K562 (cell line): ENCODE results near the gene MRPS15. TPM values are rescaled to one million over a fixed set of nuclear protein-coding genes. Genes with fewer than 3 reads are reported as not detected.

Experiments
- ATAC-seq: fragments of 200-7000 bp; cut with Tn5 transposase; 3 replicates; pipeline ENCODE4 v1.9.1; 2020; ENCODE audit warnings: moderate library complexity
- BruUV-seq: library from RNA; stranded (reverse); fragments of 400-500 nt; replicated peaks from 2 replicates; lab custom pipeline; 2021; lab: Mats Ljungman, UMichigan
- CTCF ChIA-PET: fragments of 300-600 bp; formaldehyde crosslinking; extraction: SDS; loops from one replicate; lab custom pipeline; 2021; ENCODE audit warnings: low intra/inter-chr PET ratio; lab: Yijun Ruan, JAX
- POLR2A ChIA-PET: fragments of 300-600, 350-650 bp; sonication (Branson Sonifier 250); formaldehyde crosslinking; extraction: SDS; loops from one replicate; lab custom pipeline; 2021; ENCODE audit warnings: antibody characterized with exemption, inconsistent platforms; lab: Yijun Ruan, JAX
- DNase-seq, 4 experiments: peaks; one replicate each; pipeline versions ENCODE4 v3.0.0 to v3.0.0-alpha.2; 2011 to 2018; ENCODE audit warnings: low spot score in 3 of 4, mixed read lengths in 3 of 4; ENCODE audit errors: extremely low read depth in 1 of 4
- FAIRE-seq: peaks from 2 replicates; lab custom pipeline; 2011; peaks lifted over from hg19 to GRCh38; lab: Jason Lieb, UNC
- H2AFZ ChIP-seq: 2 replicates; pipeline ENCODE4 v1.6.0; 2011; ENCODE audit warnings: low read depth, low read length, control low read depth, inconsistent platforms
- H3K27ac ChIP-seq: fragments of 200-600 bp; 3 replicates; pipeline ENCODE4 v1.8.0; 2011; ENCODE audit warnings: low read depth, mild to moderate bottlenecking, control low read depth, inconsistent platforms, low read length, moderate library complexity, mixed read lengths; ENCODE audit errors: extremely low read depth
- H3K27me3 ChIP-seq, 2 experiments: fragments of 300-600 bp in 1 of 2; 2 replicates in 1 of 2; 3 replicates in 1 of 2; pipeline versions ENCODE4 v1.6.0 to v1.8.0; 2011; ENCODE audit warnings: inconsistent platforms in 2 of 2, low read length in 2 of 2, mild to moderate bottlenecking in 1 of 2, mixed read lengths in 1 of 2, moderate library complexity in 1 of 2; ENCODE audit not compliant: control insufficient read depth in 2 of 2, insufficient read depth in 2 of 2
- H3K36me3 ChIP-seq: fragments of 300-600 bp; 3 replicates; pipeline ENCODE4 v1.8.0; 2011; ENCODE audit warnings: mild to moderate bottlenecking, low read length, inconsistent platforms; ENCODE audit not compliant: control insufficient read depth, insufficient read depth
- H3K4me1 ChIP-seq, 2 experiments: fragments of 200-600 bp in 1 of 2; replicated peaks in 1 of 2; 2 replicates in 1 of 2; 3 replicates in 1 of 2; pipeline versions ENCODE4 v1.5.1 to v1.8.0; 2011; ENCODE audit warnings: inconsistent platforms in 2 of 2, low read length in 2 of 2, mild to moderate bottlenecking in 1 of 2, mixed read lengths in 1 of 2, moderate library complexity in 1 of 2; ENCODE audit not compliant: control insufficient read depth in 2 of 2, insufficient read depth in 2 of 2
- H3K4me2 ChIP-seq: 2 replicates; pipeline ENCODE4 v1.6.1; 2011; ENCODE audit warnings: low read length, control low read depth, inconsistent platforms, mixed read lengths; ENCODE audit not compliant: insufficient read depth
- H3K4me3 ChIP-seq: fragments of 200-600 bp; sonication (generic), shearing (Covaris generic); 2 replicates; pipeline ENCODE4 v1.5.1; 2016; ENCODE audit warnings: control low read depth, inconsistent platforms
- H3K79me2 ChIP-seq: fragments of 200-600 bp; 3 replicates; pipeline ENCODE4 v1.8.0; 2011; ENCODE audit warnings: low read length, inconsistent platforms; ENCODE audit not compliant: control insufficient read depth, insufficient read depth
- H3K9ac ChIP-seq, 2 experiments: 2 replicates each; pipeline versions ENCODE4 v1.6.0 to v1.6.1; 2011; ENCODE audit warnings: low read depth in 2 of 2, low read length in 2 of 2, control low read depth in 1 of 2, inconsistent platforms in 1 of 2, mild to moderate bottlenecking in 1 of 2, mixed read lengths in 1 of 2; ENCODE audit not compliant: insufficient read depth in 1 of 2
- H3K9me1 ChIP-seq: one replicate; pipeline ENCODE4 v1.6.0; 2011; ENCODE audit warnings: inconsistent platforms, mild to moderate bottlenecking, low read length, moderate library complexity; ENCODE audit not compliant: control insufficient read depth, insufficient read depth
- H3K9me3 ChIP-seq: replicated peaks from 2 replicates; pipeline ENCODE4 v1.5.1; 2011; ENCODE audit warnings: low read depth, low read length, inconsistent platforms; ENCODE audit not compliant: control insufficient read depth, insufficient read depth
- H4K20me1 ChIP-seq: replicated peaks from 2 replicates; pipeline ENCODE4 v1.6.1; 2011; ENCODE audit warnings: low read length, inconsistent platforms, mixed read lengths; ENCODE audit not compliant: control insufficient read depth, insufficient read depth
- DACH1 ChIP-seq: fragments of 450-650 bp; IDR thresholded peaks from 2 replicates; pipeline ENCODE4 v1.6.1; 2018; ENCODE audit not compliant: partially characterized antibody
- MIER1 ChIP-seq: fragments of 450-650 bp; IDR thresholded peaks from 2 replicates; pipeline ENCODE4 v1.6.1; 2016; ENCODE audit warnings: antibody characterized with exemption, mild to moderate bottlenecking, low read depth
- NR2C2 ChIP-seq, 2 experiments: fragments of 200-800 bp in 1 of 2; sonication (Bioruptor generic) in 1 of 2; sonication (generic) in 1 of 2; formaldehyde crosslinking in 1 of 2; IDR thresholded peaks; 2 replicates each; pipeline versions ENCODE4 v1.6.1 to v1.8.0; 2016 to 2022; ENCODE audit warnings: mild to moderate bottlenecking in 1 of 2, missing compliant biosample characterization in 1 of 2, missing genetic modification characterization in 1 of 2, missing genetic modification reagents in 1 of 2
- NRF1 ChIP-seq, 2 experiments: fragments of 450-650 bp; IDR thresholded peaks in 1 of 2; conservative IDR thresholded peaks in 1 of 2; 2 replicates each; pipeline ENCODE4 v1.6.1; 2014; ENCODE audit warnings: mild to moderate bottlenecking in 2 of 2
- RBM15 ChIP-seq: fragments of 200-400 bp; formaldehyde crosslinking; IDR thresholded peaks from 2 replicates; pipeline ENCODE4 v1.6.1; 2018; ENCODE audit warnings: mild to moderate bottlenecking, low read length, moderate library complexity; ENCODE audit not compliant: insufficient read depth
- ZNF23 ChIP-seq: fragments of 250-450 bp; sonication (Bioruptor Pico); IDR thresholded peaks from 2 replicates; pipeline ENCODE4 v1.4.0; 2020; ENCODE audit warnings: mild to moderate bottlenecking
- WGBS: fragments of 100-300 bp; shearing (Covaris generic); methylation state at CpG from one replicate; pipeline ENCODE4 v1.1.6; 2016; ENCODE audit warnings: low coverage, mixed read lengths; ENCODE audit not compliant: insufficient coverage; ENCODE audit errors: missing lambda C conversion rate; 5-methylcytosine and 5-hydroxymethylcytosine counted together
- in situ Hi-C: fragments of 300-500 bp; cut with MboI; formaldehyde crosslinking; loops from 4 replicates; pipeline ENCODE4 v1.15.0; 2018; ENCODE audit warnings: inconsistent platforms, mixed read lengths
- intact Hi-C: fragments of 100-400 bp; cut with micrococcal nuclease; formaldehyde crosslinking; loops from 2 replicates; pipeline ENCODE4 v1.14.2; 2022
- polyA plus RNA-seq, 8 experiments: library from polyadenylated mRNA; depleted of rRNA in 4 of 8; stranded (reverse) in 5 of 8; unstranded in 3 of 8; fragments of >200 nt; fragmentation: Nextera tagmentation in 2 of 8; fragmentation: Illumina TruSeq in 1 of 8; extraction: Ambion mirVana in 2 of 8; extraction: Trizol in 1 of 8; gene quantifications; 2 replicates each; pipeline versions ENCODE4 v1.2.1 to v1.2.3, GENCODE V29; 2011 to 2014; ENCODE audit warnings: inconsistent platforms in 1 of 8, missing spikeins in 1 of 8
- total RNA-seq, 7 experiments: library from RNA; depleted of rRNA in 6 of 7; stranded (reverse); fragments of >200 nt in 6 of 7; fragmentation: Illumina TruSeq in 2 of 7; extraction: Trizol in 2 of 7; gene quantifications; 2 replicates each; pipeline versions ENCODE4 v1.2.1 to v1.2.3, GENCODE V29; 2011 to 2021; ENCODE audit warnings: low replicate concordance in 1 of 7
- TF ChIP-seq, protein P1 (sequence below): fragments of 250-450 bp; sonication (Bioruptor Pico); IDR thresholded peaks from 2 replicates; pipeline ENCODE4 v1.8.0; 2022; ENCODE audit warnings: inconsistent platforms
- TF ChIP-seq, protein P2 (sequence below), 2 experiments: fragments of 450-650 bp in 1 of 2; IDR thresholded peaks; 2 replicates each; pipeline ENCODE4 v1.6.1; 2011 to 2017; ENCODE audit warnings: low read depth in 2 of 2, antibody characterized with exemption in 1 of 2, borderline replicate concordance in 1 of 2, low read length in 1 of 2, mild to moderate bottlenecking in 1 of 2, mixed read lengths in 1 of 2; ENCODE audit not compliant: control insufficient read depth in 1 of 2

The MRPS15 gene
- total and polyA plus RNA-seq, 9 of the 15 experiments (the other 6 are each of a cell fraction or from before 2014, with no cell fraction given) = 62.9 to 286 (median 149) TPM

DNA sequence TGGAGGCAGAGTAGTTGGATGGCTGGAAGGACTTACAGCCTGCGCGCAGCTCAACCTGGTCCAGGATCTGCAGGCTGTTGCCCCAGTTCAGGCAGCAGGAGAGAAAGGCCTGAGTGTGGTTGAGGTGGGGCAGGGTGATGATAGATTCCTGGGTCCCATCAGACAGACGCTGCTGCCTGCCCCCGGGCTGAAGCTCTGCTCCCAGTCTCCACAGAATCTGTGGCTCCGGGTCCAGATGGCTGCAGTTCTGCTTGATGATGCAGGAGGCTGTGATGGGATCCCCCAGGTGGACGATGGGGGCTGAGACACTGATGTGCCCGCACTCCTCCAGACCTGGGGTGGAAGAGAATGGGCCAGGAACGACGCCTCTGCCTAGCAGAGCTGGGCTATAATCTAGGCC is 11.2 kb upstream of the MRPS15 start:
- WGBS = 45% methylated on average over 9 of the region's 9 CpGs
- H2AFZ ChIP-seq = no peak overlapping the region
- intact Hi-C loops (no loop called here), in situ Hi-C loops (no loop called here)
- peak overlapping the region in 1 of 2 experiments; percentile 39; a peak in 2 of 4 replicates for H3K9ac ChIP-seq
- ChIA-PET CTCF (no interaction called here), POLR2A (interaction anchor here (0.6 to 0.8 kb wide), 2 partner anchors 21 to 200 kb away, joined by 3 read pairs; no protein-coding TSS in a partner anchor)
- H3K36me3 ChIP-seq = no peaks in the 10 kb centered on the region
- FAIRE-seq = no peak
- H3K9me1 ChIP-seq = no peaks in the 10 kb centered on the region
- no peak overlapping the region for H3K4me2 ChIP-seq
- H3K4me1 ChIP-seq = peaks cover 12 to 25% of the 10 kb centered on the region in 2 experiments
- ATAC-seq = no peak
- H3K27me3 ChIP-seq = no peaks in the 10 kb centered on the region
- H4K20me1 ChIP-seq = no peaks in the 10 kb centered on the region
- H3K4me3 ChIP-seq = no peak overlapping the region
- no TSS peak for BruUV-seq
- no peak overlapping the region for H3K27ac ChIP-seq
- no peaks in the 10 kb centered on the region for H3K9me3 ChIP-seq
- no peaks in the 10 kb centered on the region for H3K79me2 ChIP-seq
- no peak for DNase-seq
- no peak for TF ChIP-seq MIER1
- TF ChIP-seq RBM15 = no peak
- TF ChIP-seq ZNF23 (CRISPR knock-in tag) = no peak
- no peak for TF ChIP-seq NR2C2 (CRISPR knock-in tag; IDR thresholded peaks at IDR 0.05)
- TF ChIP-seq NR2C2 (tag; IDR thresholded peaks at IDR 0.05) = no peak
- TF ChIP-seq DACH1 = no peak
- TF ChIP-seq, protein P1, sequence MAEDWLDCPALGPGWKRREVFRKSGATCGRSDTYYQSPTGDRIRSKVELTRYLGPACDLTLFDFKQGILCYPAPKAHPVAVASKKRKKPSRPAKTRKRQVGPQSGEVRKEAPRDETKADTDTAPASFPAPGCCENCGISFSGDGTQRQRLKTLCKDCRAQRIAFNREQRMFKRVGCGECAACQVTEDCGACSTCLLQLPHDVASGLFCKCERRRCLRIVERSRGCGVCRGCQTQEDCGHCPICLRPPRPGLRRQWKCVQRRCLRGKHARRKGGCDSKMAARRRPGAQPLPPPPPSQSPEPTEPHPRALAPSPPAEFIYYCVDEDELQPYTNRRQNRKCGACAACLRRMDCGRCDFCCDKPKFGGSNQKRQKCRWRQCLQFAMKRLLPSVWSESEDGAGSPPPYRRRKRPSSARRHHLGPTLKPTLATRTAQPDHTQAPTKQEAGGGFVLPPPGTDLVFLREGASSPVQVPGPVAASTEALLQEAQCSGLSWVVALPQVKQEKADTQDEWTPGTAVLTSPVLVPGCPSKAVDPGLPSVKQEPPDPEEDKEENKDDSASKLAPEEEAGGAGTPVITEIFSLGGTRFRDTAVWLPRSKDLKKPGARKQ = no peak
- TF ChIP-seq, protein P2, sequence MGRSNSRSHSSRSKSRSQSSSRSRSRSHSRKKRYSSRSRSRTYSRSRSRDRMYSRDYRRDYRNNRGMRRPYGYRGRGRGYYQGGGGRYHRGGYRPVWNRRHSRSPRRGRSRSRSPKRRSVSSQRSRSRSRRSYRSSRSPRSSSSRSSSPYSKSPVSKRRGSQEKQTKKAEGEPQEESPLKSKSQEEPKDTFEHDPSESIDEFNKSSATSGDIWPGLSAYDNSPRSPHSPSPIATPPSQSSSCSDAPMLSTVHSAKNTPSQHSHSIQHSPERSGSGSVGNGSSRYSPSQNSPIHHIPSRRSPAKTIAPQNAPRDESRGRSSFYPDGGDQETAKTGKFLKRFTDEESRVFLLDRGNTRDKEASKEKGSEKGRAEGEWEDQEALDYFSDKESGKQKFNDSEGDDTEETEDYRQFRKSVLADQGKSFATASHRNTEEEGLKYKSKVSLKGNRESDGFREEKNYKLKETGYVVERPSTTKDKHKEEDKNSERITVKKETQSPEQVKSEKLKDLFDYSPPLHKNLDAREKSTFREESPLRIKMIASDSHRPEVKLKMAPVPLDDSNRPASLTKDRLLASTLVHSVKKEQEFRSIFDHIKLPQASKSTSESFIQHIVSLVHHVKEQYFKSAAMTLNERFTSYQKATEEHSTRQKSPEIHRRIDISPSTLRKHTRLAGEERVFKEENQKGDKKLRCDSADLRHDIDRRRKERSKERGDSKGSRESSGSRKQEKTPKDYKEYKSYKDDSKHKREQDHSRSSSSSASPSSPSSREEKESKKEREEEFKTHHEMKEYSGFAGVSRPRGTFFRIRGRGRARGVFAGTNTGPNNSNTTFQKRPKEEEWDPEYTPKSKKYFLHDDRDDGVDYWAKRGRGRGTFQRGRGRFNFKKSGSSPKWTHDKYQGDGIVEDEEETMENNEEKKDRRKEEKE (IDR thresholded peaks at IDR 0.05; ENCODE audit: borderline replicate concordance in 1 of 2, control insufficient read depth in 1 of 2, low read depth in 2 of 2, low read length in 1 of 2) = no peak
- no peak for TF ChIP-seq NRF1 (conservative IDR thresholded peaks at IDR 0.05 in 1 of 2, IDR thresholded peaks at IDR 0.05 in 1 of 2)
